WTC11 (cell line): ENCODE measurements around the gene PPP1R14B. TPM values are rescaled to one million over a fixed set of nuclear protein-coding genes. Genes with fewer than 3 reads are reported as not detected.

ENCODE experiments used
- ATAC-seq: fragments of 200-7000 bp; cut with Tn5 transposase; 2 replicates; pipeline ENCODE4 v1.10.0; 2021; ENCODE audit warnings: mild to moderate bottlenecking, moderate library complexity
- CTCF ChIA-PET: fragments of 300-600 bp; sonication (Branson Sonifier 250); formaldehyde crosslinking; loops from one replicate; lab custom pipeline; 2021; ENCODE audit warnings: antibody characterized with exemption; lab: Charles Lee
- POLR2A ChIA-PET: fragments of 350-600 bp; sonication (Branson Sonifier 250); formaldehyde crosslinking; loops from one replicate; lab custom pipeline; 2021; ENCODE audit warnings: antibody characterized with exemption; lab: Charles Lee
- DNase-seq: peaks from one replicate; pipeline ENCODE4 v3.0.0; 2021; ENCODE audit warnings: low spot score
- H3K27ac Mint-ChIP-seq: 2 replicates; pipeline ENCODE4 v1.8.0; 2021; ENCODE audit warnings: mixed read lengths
- H3K27me3 Mint-ChIP-seq: 2 replicates; pipeline ENCODE4 v1.8.0; 2021; ENCODE audit warnings: low read depth, mild to moderate bottlenecking, moderate library complexity, mixed read lengths
- H3K36me3 Mint-ChIP-seq: 2 replicates; pipeline ENCODE4 v1.8.0; 2021; ENCODE audit warnings: mixed read lengths
- H3K4me1 Mint-ChIP-seq: 2 replicates; pipeline ENCODE4 v1.8.0; 2022; ENCODE audit warnings: mixed read lengths
- H3K4me3 Mint-ChIP-seq: 2 replicates; pipeline ENCODE4 v1.8.0; 2021; ENCODE audit warnings: mild to moderate bottlenecking, moderate library complexity, mixed read lengths
- H3K9me3 Mint-ChIP-seq: 2 replicates; pipeline ENCODE4 v1.8.0; 2021; ENCODE audit warnings: mixed read lengths
- ATF3 ChIP-seq: sonication (generic); formaldehyde crosslinking; conservative IDR thresholded peaks from 2 replicates; pipeline ENCODE4 v1.8.1; 2022; ENCODE audit warnings: mild to moderate bottlenecking, missing genetic modification reagents
- CDX4 ChIP-seq: fragments of 250-450 bp; sonication (Bioruptor Pico); IDR thresholded peaks from 2 replicates; pipeline ENCODE4 v1.9.0; 2021; ENCODE audit warnings: moderate library complexity, mild to moderate bottlenecking, inconsistent platforms, borderline replicate concordance
- E2F5 ChIP-seq: sonication (generic); formaldehyde crosslinking; IDR thresholded peaks from 2 replicates; pipeline ENCODE4 v1.8.1; 2022; ENCODE audit warnings: mild to moderate bottlenecking, moderate library complexity, missing genetic modification reagents
- EMX1 ChIP-seq: fragments of 250-450 bp; sonication (Bioruptor Pico); IDR thresholded peaks from 2 replicates; pipeline ENCODE4 v1.8.0; 2021; ENCODE audit warnings: mild to moderate bottlenecking
- ESRRA ChIP-seq: sonication (generic); formaldehyde crosslinking; IDR thresholded peaks from 2 replicates; pipeline ENCODE4 v1.8.1; 2022; ENCODE audit warnings: mild to moderate bottlenecking, missing genetic modification reagents, borderline replicate concordance
- ETV6 ChIP-seq: sonication (generic); formaldehyde crosslinking; IDR thresholded peaks from 2 replicates; pipeline ENCODE4 v1.8.1; 2022; ENCODE audit warnings: mild to moderate bottlenecking, missing genetic modification reagents
- FOXK1 ChIP-seq: sonication (generic); formaldehyde crosslinking; IDR thresholded peaks from 2 replicates; pipeline ENCODE4 v1.8.0; 2022; ENCODE audit warnings: mild to moderate bottlenecking, moderate library complexity, missing genetic modification reagents
- FOXP4 ChIP-seq: sonication (generic); formaldehyde crosslinking; IDR thresholded peaks from 2 replicates; pipeline ENCODE4 v1.8.0; 2022; ENCODE audit warnings: mild to moderate bottlenecking, missing genetic modification reagents
- MAX ChIP-seq: sonication (generic); formaldehyde crosslinking; IDR thresholded peaks from 2 replicates; pipeline ENCODE4 v1.8.0; 2022; ENCODE audit warnings: mild to moderate bottlenecking, missing genetic modification reagents
- NFE2L1 ChIP-seq: sonication (generic); formaldehyde crosslinking; IDR thresholded peaks from 2 replicates; pipeline ENCODE4 v1.8.1; 2023; ENCODE audit warnings: missing genetic modification reagents
- ZNF121 ChIP-seq: sonication (generic); formaldehyde crosslinking; IDR thresholded peaks from 2 replicates; pipeline ENCODE4 v1.8.0; 2023; ENCODE audit warnings: missing genetic modification reagents
- ZNF396 ChIP-seq: fragments of 250-450 bp; sonication (Bioruptor Pico); IDR thresholded peaks from 2 replicates; pipeline ENCODE4 v1.8.0; 2021; ENCODE audit warnings: mild to moderate bottlenecking, moderate library complexity, borderline replicate concordance
- ZNF425 ChIP-seq: fragments of 250-450 bp; sonication (Bioruptor Pico); conservative IDR thresholded peaks from 2 replicates; pipeline ENCODE4 v1.9.0; 2021; ENCODE audit warnings: mild to moderate bottlenecking
- ZNF532 ChIP-seq: fragments of 250-450 bp; sonication (Bioruptor Pico); IDR thresholded peaks from 2 replicates; pipeline ENCODE4 v1.9.0; 2021; ENCODE audit warnings: mild to moderate bottlenecking, borderline replicate concordance
- ZNF671 ChIP-seq: fragments of 250-450 bp; sonication (Bioruptor Pico); IDR thresholded peaks from 2 replicates; pipeline ENCODE4 v1.8.0; 2021; ENCODE audit warnings: mild to moderate bottlenecking
- total RNA-seq: library from RNA; stranded (reverse); gene quantifications from 3 replicates; pipeline ENCODE4 v1.2.3, GENCODE V29; 2021

Gene PPP1R14B
- total RNA-seq, 1 experiment from 2014 or later = 471 TPM

GRCh38 chr11:64245797-64246620 lies 734 bp downstream of the PPP1R14B start (continued):
- TF ChIP-seq FOXP4 (CRISPR knock-in tag) = 0 out of 2 replicates have a peak, but pooled peaks have one; percentile 25
- TF ChIP-seq ZNF121 = no peak
- no peak for TF ChIP-seq EMX1

GRCh38 chr11:64245401-64245796 lies 1.3 kb downstream of the PPP1R14B start:
- POLR2A ChIA-PET = interaction anchor here (0.8 to 1.9 kb wide), 5 partner anchors 22 to 60 kb away, joined by 3 to 7 read pairs (median 4); partner anchors contain the start of genes ESRRA and STIP1
- Mint-ChIP-seq H3K27ac (no peak overlapping the region), H3K27me3 (no peaks in the 10 kb centered on the region), H3K9me3 (no peaks in the 10 kb centered on the region), H3K4me1 (peaks cover 49% of the 10 kb centered on the region), H3K4me3 (peak overlapping the region; percentile 85), H3K36me3 (peaks cover 8% of the 10 kb centered on the region)
- CTCF ChIA-PET = interaction anchor here (0.7 to 3.2 kb wide), 5 partner anchors 20 to 86 kb away, joined by 3 to 14 read pairs (median 7); partner anchors contain the start of genes NUDT22 and TRPT1
- ATAC-seq = no peak
- no peak for TF ChIP-seq E2F5
- no peak for TF ChIP-seq ATF3 (CRISPR knock-in tag)
- 0 out of 2 replicates have a peak, but pooled peaks have one; percentile 7 for TF ChIP-seq ESRRA
- no peak for DNase-seq

GRCh38 chr11:64244966-64245365 lies 1.8 kb downstream of the PPP1R14B start:
- POLR2A ChIA-PET = interaction anchor here (0.8 to 1.9 kb wide), 5 partner anchors 22 to 96 kb away, joined by 3 to 6 read pairs (median 4); partner anchors contain the start of genes ESRRA and STIP1

GRCh38 chr11:64244107-64244506 lies 2.6 kb downstream of the PPP1R14B start:
- H3K36me3 Mint-ChIP-seq = peaks cover 8% of the 10 kb centered on the region
- H3K27me3 Mint-ChIP-seq = no peaks in the 10 kb centered on the region
- CTCF ChIA-PET = interaction anchor here (1.1 to 3.8 kb wide), 6 partner anchors 7 to 111 kb away, joined by 4 to 50 read pairs (median 10); partner anchors contain the start of gene PLCB3
- H3K9me3 Mint-ChIP-seq = no peaks in the 10 kb centered on the region
- H3K4me1 Mint-ChIP-seq = peaks cover 44% of the 10 kb centered on the region
- POLR2A ChIA-PET = interaction anchor here (0.6 to 1.8 kb wide), 6 partner anchors 15 to 1484 kb away, joined by 3 to 6 read pairs (median 4); partner anchors contain the start of gene TRPT1
- peak overlapping the region; percentile 83 for H3K27ac Mint-ChIP-seq
- DNase-seq = no peak
- TF ChIP-seq FOXP4 (CRISPR knock-in tag) (no peak), MAX (no peak), CDX4 (no peak), ZNF532 (CRISPR knock-in tag) (no peak), ZNF425 (0 out of 2 replicates have a peak, but pooled peaks have one; percentile 30), ZNF671 (CRISPR knock-in tag) (no peak)
- TF ChIP-seq, all 79 proteins: peak for 1
- no peak for ATAC-seq
- H3K4me3 Mint-ChIP-seq = peak overlapping the region; percentile 88

More at GRCh38 chr11:64244966-64245365, 1.8 kb downstream of the PPP1R14B start:
- Mint-ChIP-seq H3K9me3 (no peaks in the 10 kb centered on the region), H3K4me1 (peaks cover 51% of the 10 kb centered on the region), H3K27ac (no peak overlapping the region), H3K4me3 (peak overlapping the region; percentile 85), H3K36me3 (peaks cover 8% of the 10 kb centered on the region), H3K27me3 (no peaks in the 10 kb centered on the region)
- TF ChIP-seq NFE2L1 (CRISPR knock-in tag) = no peak
- 0 out of 2 replicates have a peak, but pooled peaks have one; percentile 23 for TF ChIP-seq ETV6 (CRISPR knock-in tag)
- TF ChIP-seq FOXK1 (CRISPR knock-in tag) = 0 out of 2 replicates have a peak, but pooled peaks have one; percentile 38
- no peak for TF ChIP-seq ZNF396 (CRISPR knock-in tag)
- ATAC-seq (no peak), DNase-seq (no peak)
- CTCF ChIA-PET = interaction anchor here (1.9 to 3.2 kb wide), 5 partner anchors 19 to 110 kb away, joined by 5 to 14 read pairs (median 8); partner anchors contain the start of genes NUDT22 and TRPT1
